Measurements from ENCODE around the gene ZCWPW1.

GRCh38 chr7:100393233-100393905, 35.1 kb downstream of the ZCWPW1 start:
- TF ChIP-seq CTCF (IDR thresholded peaks at IDR 0.05) (no peak), POLR2A (IDR thresholded peaks at IDR 0.05) (no peak)

Data from Peyer's patch (tissue), 4 donors.